ENCODE data around the gene AGL.

GRCh38 chr1:99935534-99935933, 85.4 kb downstream of the AGL start:
- TF ChIP-seq CTCF (IDR thresholded peaks at IDR 0.05) (no peak), REST (IDR thresholded peaks at IDR 0.05; ENCODE audit: insufficient read depth in 1 of 2, low read depth in 2 of 2, low read length in 1 of 2) (no peak), SIN3A (IDR thresholded peaks at IDR 0.05; ENCODE audit: borderline replicate concordance, insufficient read depth, low read depth, low read length) (no peak), POLR2AphosphoS5 (IDR thresholded peaks at IDR 0.05; ENCODE audit: low read depth, low read length) (no peak)

Measured in Panc1 (cell line).